HepG2 (cell line): ENCODE results near the gene PLXNB2. TPM values are rescaled to one million over a fixed set of nuclear protein-coding genes. Genes with fewer than 3 reads are reported as not detected.
A peak's percentile ranks its signal among the peaks of the same experiment; 100 is the strongest.

Source experiments
- ARID4A ChIP-seq: sonication (generic); formaldehyde crosslinking; IDR thresholded peaks from 2 replicates; pipeline ENCODE4 v1.5.0; 2020; ENCODE audit warnings: mild to moderate bottlenecking, missing genetic modification reagents, borderline replicate concordance
- ATF5 ChIP-seq: sonication (generic); formaldehyde crosslinking; IDR thresholded peaks from 2 replicates; pipeline ENCODE4 v1.4.0; 2020; ENCODE audit warnings: mild to moderate bottlenecking, low read depth, missing genetic modification reagents
- CENPBD1 ChIP-seq: sonication (generic); formaldehyde crosslinking; IDR thresholded peaks from 2 replicates; pipeline ENCODE4 v1.8.0; 2022; ENCODE audit warnings: missing genetic modification reagents, low read depth, mild to moderate bottlenecking, borderline replicate concordance
- NCOA2 ChIP-seq: sonication (generic); formaldehyde crosslinking; IDR thresholded peaks from 2 replicates; pipeline ENCODE4 v1.8.0; 2022; ENCODE audit warnings: inconsistent platforms
- NR0B2 ChIP-seq: sonication (generic); formaldehyde crosslinking; IDR thresholded peaks from 2 replicates; pipeline ENCODE4 v1.4.0; 2020; ENCODE audit warnings: mild to moderate bottlenecking, missing genetic modification reagents
- ZHX1 ChIP-seq: sonication (generic); formaldehyde crosslinking; IDR thresholded peaks from 2 replicates; pipeline ENCODE4 v1.8.1; 2022; ENCODE audit warnings: low read depth, mild to moderate bottlenecking, missing genetic modification reagents
- ZHX2 ChIP-seq, 2 experiments: sonication (generic) in 1 of 2; formaldehyde crosslinking in 1 of 2; IDR thresholded peaks; 2 replicates each; pipeline versions ENCODE4 v1.6.1 to v1.9.0; 2014 to 2022; ENCODE audit warnings: antibody characterized with exemption in 1 of 2, borderline replicate concordance in 1 of 2, inconsistent platforms in 1 of 2, low read depth in 1 of 2, missing genetic modification reagents in 1 of 2
- ZMYM4 ChIP-seq: sonication (generic); formaldehyde crosslinking; IDR thresholded peaks from 2 replicates; pipeline ENCODE4 v1.8.1; 2023; ENCODE audit warnings: mild to moderate bottlenecking, missing genetic modification reagents
- ZNF329 ChIP-seq: sonication (generic); formaldehyde crosslinking; IDR thresholded peaks from 2 replicates; pipeline ENCODE4 v1.9.0; 2021; ENCODE audit warnings: low read depth, mild to moderate bottlenecking, missing genetic modification reagents
- ZNF550 ChIP-seq: sonication (generic); formaldehyde crosslinking; IDR thresholded peaks from 2 replicates; pipeline ENCODE4 v1.4.0; 2020; ENCODE audit warnings: mild to moderate bottlenecking, missing genetic modification reagents, borderline replicate concordance
- polyA plus RNA-seq, 8 experiments: library from polyadenylated mRNA; depleted of rRNA in 3 of 8; stranded (reverse) in 7 of 8; unstranded in 1 of 8; fragments of >200 nt; fragmentation: Illumina TruSeq in 4 of 8; extraction: Trizol in 4 of 8; gene quantifications; 2 replicates each; pipeline versions ENCODE4 v1.2.1 to v1.2.3, GENCODE V29; 2011 to 2016; ENCODE audit warnings: low read depth in 4 of 8, missing spikeins in 1 of 8, mixed read lengths in 1 of 8; ENCODE audit not compliant: insufficient read depth in 1 of 8
- total RNA-seq, 5 experiments: library from RNA; depleted of rRNA; stranded (reverse); fragments of >200 nt; fragmentation: Illumina TruSeq; extraction: Trizol; gene quantifications; 2 replicates each; pipeline ENCODE4 v1.2.3, GENCODE V29; 2016; ENCODE audit warnings: low read depth in 1 of 5

The PLXNB2 gene
- total and polyA plus RNA-seq, 2 of the 13 experiments (the other 11 are each of a cell fraction or from before 2014, with no cell fraction given), result 32.6 to 68.9 TPM

GRCh38 chr22:50270666-50271394 is 36.6 kb downstream of the PLXNB2 start (continued):
- TF ChIP-seq ZNF550 (CRISPR knock-in tag), result no peak
- TF ChIP-seq NCOA2 (CRISPR knock-in tag), result peak; percentile 45; the same call in 1 of the 2 replicates
- TF ChIP-seq ZMYM4 (CRISPR knock-in tag), result 0 out of 2 replicates have a peak, but pooled peaks have one; percentile 32
- no peak for TF ChIP-seq CENPBD1 (CRISPR knock-in tag)
- no peak for TF ChIP-seq ZHX2 (IDR thresholded peaks at IDR 0.05; ENCODE audit: low read depth)
- TF ChIP-seq ZHX2 (CRISPR knock-in tag; IDR thresholded peaks at IDR 0.05; ENCODE audit: borderline replicate concordance), result 0 out of 2 replicates have a peak, but pooled peaks have one; percentile 49
- TF ChIP-seq ARID4A (CRISPR knock-in tag), result peak; percentile 84
- TF ChIP-seq ZNF329, result 0 out of 2 replicates have a peak, but pooled peaks have one; percentile 56
- peak; percentile 78; the same call in 1 of the 2 replicates for TF ChIP-seq ATF5
- peak; percentile 69; the same call in 1 of the 2 replicates for TF ChIP-seq NR0B2 (CRISPR knock-in tag)
- no peak for TF ChIP-seq ZHX1
